ENCODE results near the gene NOC4L. TPM values are rescaled to one million over a fixed set of nuclear protein-coding genes. Genes with fewer than 3 reads are reported as not detected.
"Not testable (repeated sequence)": the region's sequence is repeated elsewhere in the genome, so short reads cannot be mapped to it uniquely, and the experiment has no call there.

Gene NOC4L
- total RNA-seq, 1 donor from 2014 or later: 49.6 TPM

GRCh38 chr12:132131229-132131628 lies 13.0 kb upstream of the NOC4L start:
- H3K27me3 Mint-ChIP-seq: no peaks in the 10 kb centered on the region
- no peak overlapping the region for H3K27ac Mint-ChIP-seq
- no peak overlapping the region for H3K4me3 Mint-ChIP-seq
- peaks cover 6% of the 10 kb centered on the region for H3K9me3 Mint-ChIP-seq
- intact Hi-C loops (cut with micrococcal nuclease): no loop called here
- H3K36me3 Mint-ChIP-seq (ENCODE audit: low read depth): peaks cover 22% of the 10 kb centered on the region
- no peaks in the 10 kb centered on the region for H3K4me1 Mint-ChIP-seq
- no peak for DNase-seq

GRCh38 chr12:132131952-132132351 lies 12.3 kb upstream of the NOC4L start:
- no peak overlapping the region for H3K4me3 Mint-ChIP-seq
- DNase-seq: no peak
- no peaks in the 10 kb centered on the region for H3K27me3 Mint-ChIP-seq
- intact Hi-C loops (cut with micrococcal nuclease): no loop called here
- H3K36me3 Mint-ChIP-seq (ENCODE audit: low read depth): peaks cover 24% of the 10 kb centered on the region
- H3K27ac Mint-ChIP-seq: no peak overlapping the region
- no peaks in the 10 kb centered on the region for H3K4me1 Mint-ChIP-seq
- H3K9me3 Mint-ChIP-seq: peaks cover 6% of the 10 kb centered on the region

- intact Hi-C loops (cut with micrococcal nuclease): no loop called here
- no peaks in the 10 kb centered on the region for H3K27me3 Mint-ChIP-seq
- no peak overlapping the region for H3K4me3 Mint-ChIP-seq
- DNase-seq: no peak
- peaks cover under 1% of the 10 kb centered on the region for H3K4me1 Mint-ChIP-seq
- peaks cover 6% of the 10 kb centered on the region for H3K9me3 Mint-ChIP-seq
- peaks cover 26% of the 10 kb centered on the region for H3K36me3 Mint-ChIP-seq (ENCODE audit: low read depth)
- no peak overlapping the region for H3K27ac Mint-ChIP-seq
Observed at GRCh38 chr12:132132609-132133430, 11.4 kb upstream of the NOC4L start.

GRCh38 chr12:132133952-132134652 lies 10.2 kb upstream of the NOC4L start:
- no peak overlapping the region for H3K27ac Mint-ChIP-seq
- no peak for DNase-seq
- peaks cover 2% of the 10 kb centered on the region for H3K4me1 Mint-ChIP-seq
- H3K36me3 Mint-ChIP-seq (ENCODE audit: low read depth): peaks cover 20% of the 10 kb centered on the region
- intact Hi-C loops (cut with micrococcal nuclease): no loop called here
- no peak overlapping the region for H3K4me3 Mint-ChIP-seq
- H3K9me3 Mint-ChIP-seq: no peaks in the 10 kb centered on the region
- no peaks in the 10 kb centered on the region for H3K27me3 Mint-ChIP-seq

GRCh38 chr12:132134653-132135183 lies 9.5 kb upstream of the NOC4L start:
- H3K4me3 Mint-ChIP-seq; intact Hi-C loops (cut with micrococcal nuclease): not testable (repeated sequence)

GRCh38 chr12:132136226-132136625 lies 8.0 kb upstream of the NOC4L start:
- H3K4me3 Mint-ChIP-seq; DNase-seq; H3K27me3 Mint-ChIP-seq; intact Hi-C loops (cut with micrococcal nuclease); H3K9me3 Mint-ChIP-seq; H3K4me1 Mint-ChIP-seq: not testable (repeated sequence)
- Mint-ChIP-seq H3K27ac (peak overlapping the region; percentile 34), H3K36me3 (ENCODE audit: low read depth) (peaks cover 30% of the 10 kb centered on the region)

More at GRCh38 chr12:132134653-132135183, 9.5 kb upstream of the NOC4L start:
- not testable (repeated sequence) for DNase-seq, H3K4me1 Mint-ChIP-seq, H3K27me3 Mint-ChIP-seq, H3K27ac Mint-ChIP-seq, H3K9me3 Mint-ChIP-seq
- H3K36me3 Mint-ChIP-seq (ENCODE audit: low read depth): peaks cover 21% of the 10 kb centered on the region

GRCh38 chr12:132137483-132138125 lies 6.7 kb upstream of the NOC4L start:
- H3K27me3 Mint-ChIP-seq: no peaks in the 10 kb centered on the region
- no peak overlapping the region for H3K27ac Mint-ChIP-seq
- peaks cover 33% of the 10 kb centered on the region for H3K36me3 Mint-ChIP-seq (ENCODE audit: low read depth)
- no peaks in the 10 kb centered on the region for H3K9me3 Mint-ChIP-seq
- H3K4me1 Mint-ChIP-seq: peaks cover 2% of the 10 kb centered on the region
- intact Hi-C loops (cut with micrococcal nuclease): no loop called here
- H3K4me3 Mint-ChIP-seq: no peak overlapping the region
- DNase-seq: no peak

- no peak for DNase-seq
- H3K4me3 Mint-ChIP-seq: no peak overlapping the region
- H3K4me1 Mint-ChIP-seq: peaks cover 9% of the 10 kb centered on the region
- intact Hi-C loops (cut with micrococcal nuclease): no loop called here
- no peak overlapping the region for H3K27ac Mint-ChIP-seq
- peaks cover 1% of the 10 kb centered on the region for H3K27me3 Mint-ChIP-seq
- H3K36me3 Mint-ChIP-seq (ENCODE audit: low read depth): peaks cover 38% of the 10 kb centered on the region
- no peaks in the 10 kb centered on the region for H3K9me3 Mint-ChIP-seq
Observed at GRCh38 chr12:132138941-132139871, 5.1 kb upstream of the NOC4L start.

GRCh38 chr12:132139912-132140311 lies 4.3 kb upstream of the NOC4L start:
- no peak for DNase-seq
- no peak overlapping the region for H3K27ac Mint-ChIP-seq
- intact Hi-C loops (cut with micrococcal nuclease): no loop called here
- H3K9me3 Mint-ChIP-seq: no peaks in the 10 kb centered on the region
- H3K36me3 Mint-ChIP-seq (ENCODE audit: low read depth): peaks cover 39% of the 10 kb centered on the region
- peaks cover 2% of the 10 kb centered on the region for H3K27me3 Mint-ChIP-seq
- peaks cover 10% of the 10 kb centered on the region for H3K4me1 Mint-ChIP-seq
- H3K4me3 Mint-ChIP-seq: no peak overlapping the region

GRCh38 chr12:132140501-132140900 lies 3.8 kb upstream of the NOC4L start:
- H3K4me1 Mint-ChIP-seq: peaks cover 12% of the 10 kb centered on the region

GRCh38 chr12:132140918-132141841 lies 3.1 kb upstream of the NOC4L start:
- Mint-ChIP-seq H3K27ac (no peak overlapping the region), H3K9me3 (no peaks in the 10 kb centered on the region), H3K4me3 (no peak overlapping the region), H3K4me1 (peaks cover 19% of the 10 kb centered on the region), H3K27me3 (peaks cover 2% of the 10 kb centered on the region), H3K36me3 (ENCODE audit: low read depth) (peaks cover 42% of the 10 kb centered on the region)
- no peak for DNase-seq
- intact Hi-C loops (cut with micrococcal nuclease): no loop called here

More at GRCh38 chr12:132140501-132140900, 3.8 kb upstream of the NOC4L start:
- Mint-ChIP-seq H3K27me3 (peaks cover 2% of the 10 kb centered on the region), H3K36me3 (ENCODE audit: low read depth) (peaks cover 39% of the 10 kb centered on the region), H3K9me3 (no peaks in the 10 kb centered on the region), H3K27ac (no peak overlapping the region), H3K4me3 (no peak overlapping the region)
- DNase-seq: no peak
- intact Hi-C loops (cut with micrococcal nuclease): no loop called here

- no peak for DNase-seq
- Mint-ChIP-seq H3K27me3 (peaks cover 2% of the 10 kb centered on the region), H3K9me3 (no peaks in the 10 kb centered on the region), H3K27ac (peak overlapping the region; percentile 58), H3K4me1 (peaks cover 22% of the 10 kb centered on the region), H3K36me3 (ENCODE audit: low read depth) (peaks cover 40% of the 10 kb centered on the region), H3K4me3 (peak overlapping the region; percentile 86)
- intact Hi-C loops (cut with micrococcal nuclease): no loop called here
Observed at GRCh38 chr12:132141976-132142678, 2.1 kb upstream of the NOC4L start.

All from activated CD4-positive, alpha-beta T cell treated with anti-CD3 and anti-CD28 coated beads, Interleukin-2, amount 10 ng/mL, durations not matched to agents 24 days and 14 days (primary cell).